ENCODE data around the gene ABTB2.

GRCh38 chr11:34148504-34149165 lies 209.2 kb downstream of the ABTB2 start:
- TF ChIP-seq CTCF (IDR thresholded peaks at IDR 0.05) (no peak), POLR2A (IDR thresholded peaks at IDR 0.05) (no peak)

Measured in upper lobe of left lung (tissue), 4 donors.